ENCODE data around the gene DPF3. TPM values are rescaled to one million over a fixed set of nuclear protein-coding genes. Genes with fewer than 3 reads are reported as not detected.

The DPF3 gene
- total RNA-seq, 3 donors from 2014 or later, result 0.32 to 2.8 (median 1.3) TPM

- no peaks in the 10 kb centered on the region for H3K36me3 ChIP-seq
- intact Hi-C loops (cut with DNase I; ENCODE audit: low total_unique reads), result no loop called here
- H3K9me3 ChIP-seq, result no peaks in the 10 kb centered on the region
- no peak for DNase-seq (ENCODE audit: low spot score in 2 of 2)
- H3K27ac ChIP-seq, result no peak overlapping the region
- no peak overlapping the region for H3K4me3 ChIP-seq
- H3K27me3 ChIP-seq, result no peaks in the 10 kb centered on the region
- TF ChIP-seq POLR2AphosphoS5 (IDR thresholded peaks at IDR 0.05) (no peak), CTCF (IDR thresholded peaks at IDR 0.05) (no peak), POLR2A (IDR thresholded peaks at IDR 0.05) (no peak)
- H3K4me1 ChIP-seq, result no peaks in the 10 kb centered on the region
These were observed 241.7 kb downstream of the DPF3 start for GRCh38 chr14:72652179-72652578.

GRCh38 chr14:72651714-72652113, 242.2 kb downstream of the DPF3 start:
- Histone ChIP-seq H3K4me1 (no peaks in the 10 kb centered on the region), H3K27ac (no peak overlapping the region), H3K36me3 (no peaks in the 10 kb centered on the region), H3K4me3 (no peak overlapping the region), H3K27me3 (no peaks in the 10 kb centered on the region), H3K9me3 (no peaks in the 10 kb centered on the region)
- TF ChIP-seq POLR2AphosphoS5 (IDR thresholded peaks at IDR 0.05) (no peak), CTCF (IDR thresholded peaks at IDR 0.05) (no peak), POLR2A (IDR thresholded peaks at IDR 0.05) (no peak)
- no peak for DNase-seq (ENCODE audit: low spot score in 2 of 2)
- intact Hi-C loops (cut with DNase I; ENCODE audit: low total_unique reads), result no loop called here

- Histone ChIP-seq H3K4me1 (no peaks in the 10 kb centered on the region), H3K4me3 (no peak overlapping the region), H3K27me3 (no peaks in the 10 kb centered on the region), H3K9me3 (no peaks in the 10 kb centered on the region), H3K36me3 (no peaks in the 10 kb centered on the region), H3K27ac (no peak overlapping the region)
- no peak for DNase-seq (ENCODE audit: low spot score in 2 of 2)
- TF ChIP-seq POLR2AphosphoS5 (IDR thresholded peaks at IDR 0.05), result no peak
- intact Hi-C loops (cut with DNase I; ENCODE audit: low total_unique reads), result no loop called here
These were observed 242.8 kb downstream of the DPF3 start for GRCh38 chr14:72651081-72651480.

GRCh38 chr14:72649603-72650227, 244.2 kb downstream of the DPF3 start:
- H3K36me3 ChIP-seq, result no peaks in the 10 kb centered on the region
- H3K4me3 ChIP-seq, result no peak overlapping the region
- H3K4me1 ChIP-seq, result no peaks in the 10 kb centered on the region
- H3K27ac ChIP-seq, result no peak overlapping the region
- intact Hi-C loops (cut with DNase I; ENCODE audit: low total_unique reads), result loop anchor here (10.0 kb wide), 1 partner anchor 1995 kb away; no protein-coding TSS in a partner anchor
- TF ChIP-seq POLR2AphosphoS5 (IDR thresholded peaks at IDR 0.05) (no peak), CTCF (IDR thresholded peaks at IDR 0.05) (no peak), POLR2A (IDR thresholded peaks at IDR 0.05) (no peak)
- DNase-seq (ENCODE audit: low spot score in 2 of 2), result no peak
- H3K27me3 ChIP-seq, result no peaks in the 10 kb centered on the region
- H3K9me3 ChIP-seq, result no peaks in the 10 kb centered on the region

GRCh38 chr14:72647782-72648181, 246.1 kb downstream of the DPF3 start:
- intact Hi-C loops (cut with DNase I; ENCODE audit: low total_unique reads), result loop anchor here (10.0 kb wide), 1 partner anchor 1993 kb away; no protein-coding TSS in a partner anchor
- H3K27me3 ChIP-seq, result no peaks in the 10 kb centered on the region
- H3K4me1 ChIP-seq, result no peaks in the 10 kb centered on the region
- DNase-seq (ENCODE audit: low spot score in 2 of 2), result no peak
- no peaks in the 10 kb centered on the region for H3K9me3 ChIP-seq
- no peak overlapping the region for H3K27ac ChIP-seq
- no peak overlapping the region for H3K4me3 ChIP-seq
- H3K36me3 ChIP-seq, result no peaks in the 10 kb centered on the region
- TF ChIP-seq CTCF (IDR thresholded peaks at IDR 0.05) (no peak), POLR2A (IDR thresholded peaks at IDR 0.05) (no peak), POLR2AphosphoS5 (IDR thresholded peaks at IDR 0.05) (no peak)
